H1 (cell line): Measurements from ENCODE around the gene ARMC9. TPM values are rescaled to one million over a fixed set of nuclear protein-coding genes. Genes with fewer than 3 reads are reported as not detected.

ENCODE experiments used
- CTCF ChIA-PET: fragments of 300-600 bp; sonication (Branson Sonifier 250); formaldehyde crosslinking; loops from one replicate; lab custom pipeline; 2021; ENCODE audit not compliant: partially characterized antibody; lab: Charles Lee
- POLR2A ChIA-PET: fragments of 300-600 bp; sonication (Branson Sonifier 250); formaldehyde crosslinking; loops from one replicate; lab custom pipeline; 2021; ENCODE audit warnings: inconsistent platforms; ENCODE audit not compliant: partially characterized antibody; lab: Charles Lee
- DNase-seq, 2 experiments: peaks; one replicate each; pipeline versions ENCODE4 v3.0.0 to v3.0.0-alpha.2; 2010 to 2022; ENCODE audit warnings: low spot score in 2 of 2, low read depth in 1 of 2, mixed read lengths in 1 of 2
- FAIRE-seq: peaks from 2 replicates; lab custom pipeline; 2011; peaks lifted over from hg19 to GRCh38; lab: Jason Lieb, UNC
- H2AFZ ChIP-seq: 2 replicates; pipeline ENCODE4 v1.8.1; 2012; ENCODE audit warnings: low read length, inconsistent platforms
- H2AK5ac ChIP-seq: 2 replicates; pipeline ENCODE4 v1.6.1; 2013; ENCODE audit warnings: low read depth, low read length
- H2BK120ac ChIP-seq: replicated peaks from 2 replicates; pipeline ENCODE3; 2013; ENCODE audit warnings: low read depth, low read length, inconsistent platforms
- H2BK12ac ChIP-seq: 2 replicates; pipeline ENCODE4 v1.6.1; 2013; ENCODE audit warnings: low read depth, low read length
- H2BK15ac ChIP-seq: 2 replicates; pipeline ENCODE4 v1.6.1; 2013; ENCODE audit warnings: low read length
- H2BK20ac ChIP-seq: 2 replicates; pipeline ENCODE4 v1.6.1; 2013; ENCODE audit warnings: low read length
- H2BK5ac ChIP-seq: 2 replicates; pipeline ENCODE4 v1.6.1; 2013; ENCODE audit warnings: low read depth, low read length
- H3K14ac ChIP-seq: 2 replicates; pipeline ENCODE4 v1.6.1; 2013; ENCODE audit warnings: inconsistent platforms; ENCODE audit not compliant: insufficient read length
- H3K18ac ChIP-seq: 2 replicates; pipeline ENCODE4 v1.6.1; 2013; ENCODE audit warnings: low read length; ENCODE audit errors: extremely low read depth
- H3K23ac ChIP-seq: 2 replicates; pipeline ENCODE4 v1.6.1; 2013; ENCODE audit warnings: inconsistent platforms; ENCODE audit not compliant: insufficient read length
- H3K23me2 ChIP-seq: 2 replicates; pipeline ENCODE4 v1.6.1; 2013; ENCODE audit warnings: low read depth, low read length
- H3K27ac ChIP-seq: 2 replicates; pipeline ENCODE4 v1.6.1; 2011; ENCODE audit warnings: low read depth, low read length, inconsistent platforms
- H3K27me3 ChIP-seq, 4 experiments: replicated peaks in 1 of 4; 1 replicate in 1 of 4; 2 replicates in 3 of 4; pipeline versions ENCODE4 v1.6.1 to v1.8.1; 2011 to 2013; ENCODE audit warnings: low read length in 3 of 4, mild to moderate bottlenecking in 3 of 4, inconsistent platforms in 2 of 4, mixed read lengths in 2 of 4, moderate library complexity in 1 of 4; ENCODE audit not compliant: control insufficient read depth in 3 of 4, insufficient read depth in 3 of 4; ENCODE audit errors: extremely low read depth in 1 of 4
- H3K36me3 ChIP-seq, 4 experiments: 2 replicates each; pipeline versions ENCODE4 v1.6.1 to v1.8.1; 2011 to 2013; ENCODE audit warnings: mild to moderate bottlenecking in 4 of 4, low read length in 3 of 4, moderate library complexity in 2 of 4, control low read depth in 1 of 4, inconsistent platforms in 1 of 4; ENCODE audit not compliant: insufficient read depth in 4 of 4, control insufficient read depth in 2 of 4
- H3K4ac ChIP-seq: replicated peaks from 2 replicates; pipeline ENCODE3; 2013; ENCODE audit warnings: low read length, low read depth, mixed read lengths, inconsistent platforms; ENCODE audit not compliant: insufficient read length
- H3K4me1 ChIP-seq, 4 experiments: replicated peaks in 1 of 4; 1 replicate in 1 of 4; 2 replicates in 3 of 4; pipeline versions ENCODE4 v1.6.1 to v1.8.1; 2011 to 2013; ENCODE audit warnings: low read length in 3 of 4, inconsistent platforms in 2 of 4, mixed read lengths in 1 of 4; ENCODE audit not compliant: insufficient read depth in 4 of 4, control insufficient read depth in 3 of 4
- H3K4me2 ChIP-seq, 2 experiments: 2 replicates each; pipeline versions ENCODE4 v1.6.1 to v1.8.1; 2011 to 2013; ENCODE audit warnings: low read depth in 2 of 2, low read length in 2 of 2, control low read depth in 1 of 2, inconsistent platforms in 1 of 2, mild to moderate bottlenecking in 1 of 2; ENCODE audit not compliant: insufficient read depth in 1 of 2
- H3K4me3 ChIP-seq, 4 experiments: fragments of 200-600, 300-600 bp in 1 of 4; sonication (generic), shearing (Covaris generic), sonication (Bioruptor Twin) in 1 of 4; 2 replicates each; pipeline versions ENCODE4 v1.5.1 to v1.8.1; 2011 to 2016; ENCODE audit warnings: low read length in 4 of 4, low read depth in 3 of 4, control low read depth in 2 of 4, inconsistent platforms in 2 of 4, mild to moderate bottlenecking in 2 of 4, mixed read lengths in 1 of 4, moderate library complexity in 1 of 4; ENCODE audit not compliant: insufficient read depth in 2 of 4; ENCODE audit errors: extremely low read depth in 1 of 4
- H3K56ac ChIP-seq: replicated peaks from 2 replicates; pipeline ENCODE3; 2013; ENCODE audit warnings: low read depth, mild to moderate bottlenecking, mixed read lengths, low read length, inconsistent platforms; ENCODE audit not compliant: insufficient read length
- H3K79me1 ChIP-seq: 2 replicates; pipeline ENCODE4 v1.6.1; 2013; ENCODE audit warnings: low read depth, low read length, control low read depth
- H3K79me2 ChIP-seq, 2 experiments: 2 replicates each; pipeline versions ENCODE4 v1.6.1 to v1.8.1; 2012 to 2013; ENCODE audit warnings: low read length in 2 of 2, mild to moderate bottlenecking in 2 of 2, inconsistent platforms in 1 of 2; ENCODE audit not compliant: insufficient read depth in 2 of 2, control insufficient read depth in 1 of 2
- H3K9ac ChIP-seq, 4 experiments: replicated peaks in 1 of 4; 1 replicate in 1 of 4; 2 replicates in 3 of 4; pipeline versions ENCODE4 v1.6.1 to v1.8.1; 2011 to 2013; ENCODE audit warnings: low read depth in 3 of 4, low read length in 3 of 4, control low read depth in 2 of 4, mild to moderate bottlenecking in 2 of 4, moderate library complexity in 2 of 4, inconsistent platforms in 1 of 4; ENCODE audit errors: extremely low read depth in 1 of 4
- H3K9me3 ChIP-seq, 2 experiments: 2 replicates each; pipeline versions ENCODE4 v1.6.1 to v1.8.1; 2012 to 2013; ENCODE audit warnings: mild to moderate bottlenecking in 2 of 2, moderate library complexity in 2 of 2, control low read depth in 1 of 2, inconsistent platforms in 1 of 2, low read depth in 1 of 2, low read length in 1 of 2, mixed read lengths in 1 of 2; ENCODE audit not compliant: insufficient read depth in 2 of 2
- H4K20me1 ChIP-seq, 2 experiments: replicated peaks in 1 of 2; 2 replicates each; pipeline versions ENCODE3 to v1.8.1; 2011 to 2013; ENCODE audit warnings: inconsistent platforms in 2 of 2, low read length in 2 of 2, mild to moderate bottlenecking in 1 of 2; ENCODE audit not compliant: insufficient read depth in 2 of 2, control insufficient read depth in 1 of 2
- H4K5ac ChIP-seq: 2 replicates; pipeline ENCODE4 v1.6.1; 2013; ENCODE audit warnings: low read length, low read depth, mixed read lengths, inconsistent platforms; ENCODE audit not compliant: insufficient read length
- H4K8ac ChIP-seq: 2 replicates; pipeline ENCODE4 v1.8.0; 2013; ENCODE audit warnings: mild to moderate bottlenecking, moderate library complexity, low read length, inconsistent platforms; ENCODE audit not compliant: insufficient read depth; ENCODE audit errors: extremely low read depth
- H4K91ac ChIP-seq: replicated peaks from 2 replicates; pipeline ENCODE3; 2013; ENCODE audit warnings: low read length, mixed read lengths, inconsistent platforms; ENCODE audit not compliant: insufficient read length
- CBX8 ChIP-seq: fragments of 300-800, 300-1000 bp; sonication (generic); IDR thresholded peaks from 2 replicates; pipeline ENCODE4 v1.7.1; 2016; ENCODE audit warnings: low read depth, low read length, borderline replicate concordance
- EP300 ChIP-seq, 2 experiments: IDR thresholded peaks; 1 replicate in 1 of 2; 2 replicates in 1 of 2; pipeline ENCODE4 v1.6.1; 2011 to 2012; ENCODE audit warnings: low read depth in 2 of 2, low read length in 2 of 2, mild to moderate bottlenecking in 2 of 2, borderline replicate concordance in 1 of 2, inconsistent platforms in 1 of 2, moderate library complexity in 1 of 2
- NANOG ChIP-seq: IDR thresholded peaks from 2 replicates; pipeline ENCODE4 v1.6.1; 2011; ENCODE audit warnings: low read length, low read depth, mild to moderate bottlenecking, inconsistent platforms; ENCODE audit not compliant: insufficient read depth, poor library complexity, severe bottlenecking
- RAD21 ChIP-seq, 2 experiments: IDR thresholded peaks in 1 of 2; conservative IDR thresholded peaks in 1 of 2; 2 replicates each; pipeline ENCODE4 v1.6.1; 2011; ENCODE audit warnings: low read depth in 2 of 2, low read length in 2 of 2, improper control_type of control experiment in 1 of 2, inconsistent platforms in 1 of 2, mild to moderate bottlenecking in 1 of 2, moderate library complexity in 1 of 2
- SIRT6 ChIP-seq: IDR thresholded peaks from one replicate; pipeline ENCODE4 v1.7.1; 2012; ENCODE audit warnings: low read length, inconsistent platforms
- SRF ChIP-seq: IDR thresholded peaks from 2 replicates; pipeline ENCODE4 v1.6.1; 2011; ENCODE audit warnings: mild to moderate bottlenecking, low read depth, low read length, moderate library complexity
- TEAD4 ChIP-seq: IDR thresholded peaks from 2 replicates; pipeline ENCODE4 v1.6.1; 2012; ENCODE audit warnings: low read depth, low read length, inconsistent platforms, mixed read lengths
- ZNF274 ChIP-seq: IDR thresholded peaks from 2 replicates; pipeline ENCODE4 v1.7.0; 2012; ENCODE audit warnings: low read length, borderline replicate concordance; ENCODE audit errors: extremely low read depth
- WGBS, 2 experiments: shearing (Covaris generic) in 1 of 2; methylation state at CpG; one replicate each; pipeline versions ENCODE4 v1.1.6 to v1.1.7; 2013 to 2015; ENCODE audit warnings: low lambda C conversion rate in 2 of 2, mixed read lengths in 2 of 2, inconsistent platforms in 1 of 2, low coverage in 1 of 2, missing lambda C conversion rate in 1 of 2; ENCODE audit not compliant: insufficient replicate concordance in 2 of 2, insufficient coverage in 1 of 2, insufficient read length in 1 of 2; ENCODE audit errors: extremely low coverage in 1 of 2, missing lambda C conversion rate in 1 of 2; 5-methylcytosine and 5-hydroxymethylcytosine counted together
- polyA plus RNA-seq, 7 experiments: library from polyadenylated mRNA; depleted of rRNA in 3 of 7; stranded (reverse) in 5 of 7; unstranded in 2 of 7; fragments of >200 nt in 5 of 7; fragments of 200-250 nt in 2 of 7; gene quantifications; 1 replicate in 5 of 7; 2 replicates in 1 of 7; 4 replicates in 1 of 7; pipeline versions ENCODE4 v1.2.1 to v1.2.3, GENCODE V29; 2011 to 2013; ENCODE audit warnings: missing spikeins in 2 of 7, mixed read lengths in 2 of 7
- total RNA-seq: library from RNA; stranded (reverse); fragmentation: NEBNext Ultra II Directional; extraction: Animal tissue kit (Norgen Biotek cat#: 25700); gene quantifications from 2 replicates; pipeline ENCODE4 v1.2.1, GENCODE V29; 2021
- TF ChIP-seq, protein P1 (sequence below): IDR thresholded peaks from 2 replicates; pipeline ENCODE4 v1.6.1; 2011; ENCODE audit warnings: low read depth, mild to moderate bottlenecking, low read length; ENCODE audit not compliant: insufficient read depth

Gene ARMC9
- total and polyA plus RNA-seq, 2 of the 8 experiments (the other 6 are each of a cell fraction or from before 2014, with no cell fraction given): 23.2 to 36.1 TPM

GRCh38 chr2:231185050-231185725, 13.2 kb upstream of the ARMC9 start:
- Histone ChIP-seq H4K91ac (no peak overlapping the region), H3K79me1 (no peaks in the 10 kb centered on the region), H2BK12ac (no peak overlapping the region), H3K4me3 (no peak overlapping the region), H3K4ac (no peak overlapping the region), H3K4me2 (no peak overlapping the region), H3K79me2 (no peaks in the 10 kb centered on the region), H3K9me3 (no peaks in the 10 kb centered on the region), H3K23ac (no peak overlapping the region), H2BK20ac (0 out of 2 replicates have a peak overlapping the region, but pooled peaks have one; percentile 61), H3K56ac (no peak overlapping the region), H2AK5ac (0 out of 2 replicates have a peak overlapping the region, but pooled peaks have one; percentile 15), H3K18ac (no peak overlapping the region), H2AFZ (no peak overlapping the region), H3K9ac (no peak overlapping the region), H4K20me1 (no peaks in the 10 kb centered on the region), H3K14ac (no peak overlapping the region), H3K23me2 (no peaks in the 10 kb centered on the region), H2BK15ac (no peak overlapping the region), H3K27me3 (no peaks in the 10 kb centered on the region), H2BK120ac (no peak overlapping the region), H4K8ac (peak overlapping the region; percentile 36; the same call in 1 of the 2 replicates), H3K27ac (no peak overlapping the region), H4K5ac (no peak overlapping the region), H3K36me3 (no peaks in the 10 kb centered on the region), H3K4me1 (peaks cover 0 to 13% (median 6%) of the 10 kb centered on the region in 4 experiments; a peak in 6 of 7 replicates), H2BK5ac (peak overlapping the region; percentile 66; the same call in 1 of the 2 replicates)
- POLR2A ChIA-PET: interaction anchor here (1.8 kb wide), 1 partner anchor 9 kb away, joined by 5 read pairs; no protein-coding TSS in a partner anchor
- DNase-seq (no peak), FAIRE-seq (no peak)
- 89% methylated on average over 11 of the region's 11 CpGs; no CpG with 5 or more reads in 1 of the 2 experiments for WGBS, 2 experiments
- CTCF ChIA-PET: interaction anchor here (2.1 kb wide), 1 partner anchor 209 kb away, joined by 7 read pairs; the partner anchor contains the start of gene B3GNT7
- TF ChIP-seq, protein P1, sequence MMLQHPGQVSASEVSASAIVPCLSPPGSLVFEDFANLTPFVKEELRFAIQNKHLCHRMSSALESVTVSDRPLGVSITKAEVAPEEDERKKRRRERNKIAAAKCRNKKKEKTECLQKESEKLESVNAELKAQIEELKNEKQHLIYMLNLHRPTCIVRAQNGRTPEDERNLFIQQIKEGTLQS: no peak
- TF ChIP-seq TEAD4 (no peak), NANOG (no peak), SIRT6 (no peak), SRF (no peak), ZNF274 (no peak), EP300 (IDR thresholded peaks at IDR 0.05; ENCODE audit: borderline replicate concordance in 1 of 2, low read depth in 2 of 2, low read length in 2 of 2) (no peak), RAD21 (IDR thresholded peaks at IDR 0.05 in 1 of 2, conservative IDR thresholded peaks at IDR 0.05 in 1 of 2; ENCODE audit: low read depth in 2 of 2, low read length in 2 of 2) (no peak), CBX8 (no peak)
